ENCODE measurements around the gene POLR2A.

The POLR2A gene
- 93.5 to 127 reads per million in 2 experiments for total RNA-seq

DNA sequence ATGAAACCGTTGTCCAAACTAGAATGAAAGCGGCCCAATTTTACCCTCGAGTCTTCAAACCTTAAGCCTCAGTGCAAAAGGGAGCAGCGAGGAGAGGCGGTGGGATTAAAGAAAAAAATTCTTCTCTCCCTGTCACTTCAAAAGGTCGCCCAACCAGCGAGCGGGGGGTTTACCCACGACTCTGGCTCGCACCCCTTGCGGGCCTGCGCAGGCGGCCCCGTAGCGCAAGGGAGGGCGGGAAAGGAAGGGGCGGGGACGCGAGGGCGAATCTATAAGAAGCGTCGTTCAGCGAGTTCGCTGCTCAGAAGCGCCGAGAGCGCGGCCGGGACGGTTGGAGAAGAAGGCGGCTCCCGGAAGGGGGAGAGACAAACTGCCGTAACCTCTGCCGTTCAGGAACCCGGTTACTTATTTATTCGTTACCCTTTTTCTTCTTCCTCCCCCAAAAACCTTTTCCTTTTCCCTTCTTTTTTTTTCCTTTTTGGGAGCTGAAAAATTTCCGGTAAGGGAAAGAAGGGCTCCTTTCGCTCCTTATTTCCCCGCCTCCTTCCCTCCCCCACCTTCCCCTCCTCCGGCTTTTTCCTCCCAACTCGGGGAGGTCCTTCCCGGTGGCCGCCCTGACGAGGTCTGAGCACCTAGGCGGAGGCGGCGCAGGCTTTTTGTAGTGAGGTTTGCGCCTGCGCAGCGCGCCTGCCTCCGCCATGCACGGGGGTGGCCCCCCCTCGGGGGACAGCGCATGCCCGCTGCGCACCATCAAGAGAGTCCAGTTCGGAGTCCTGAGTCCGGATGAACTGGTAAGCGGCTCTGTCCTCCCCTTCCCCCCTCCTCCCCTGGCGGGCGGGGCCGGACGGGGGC, at the start of gene POLR2A:
Gene POLR2A (plus strand): TSS at position 300 of the 852 bp plus-strand sequence.
- DNase-seq (ENCODE audit: low read depth), result peak; percentile 97

- peak; percentile 34 for DNase-seq (ENCODE audit: low read depth)
Measured at GRCh38 chr17:7435676-7436555, 48.2 kb upstream of the POLR2A start.

- peak; percentile 69 for DNase-seq (ENCODE audit: low read depth)
Measured at GRCh38 chr17:7436556-7437368, 47.4 kb upstream of the POLR2A start.

GRCh38 chr17:7437369-7437863, 46.8 kb upstream of the POLR2A start:
- no peak for DNase-seq (ENCODE audit: low read depth)

GRCh38 chr17:7437950-7438614, 46.1 kb upstream of the POLR2A start:
- DNase-seq (ENCODE audit: low read depth), result peak; percentile 43

- DNase-seq (ENCODE audit: low read depth), result no peak
Measured at GRCh38 chr17:7438656-7439460, 45.3 kb upstream of the POLR2A start.

GRCh38 chr17:7439462-7440112, 44.6 kb upstream of the POLR2A start, which contains the start of gene FGF11:
Gene FGF11 (plus strand): TSS chr17:7439512. CDS start chr17:7439621, 109 bp downstream.
- no peak for DNase-seq (ENCODE audit: low read depth)

GRCh38 chr17:7440113-7440833, 43.9 kb upstream of the POLR2A start:
- peak; percentile 17 for DNase-seq (ENCODE audit: low read depth)

DNA sequence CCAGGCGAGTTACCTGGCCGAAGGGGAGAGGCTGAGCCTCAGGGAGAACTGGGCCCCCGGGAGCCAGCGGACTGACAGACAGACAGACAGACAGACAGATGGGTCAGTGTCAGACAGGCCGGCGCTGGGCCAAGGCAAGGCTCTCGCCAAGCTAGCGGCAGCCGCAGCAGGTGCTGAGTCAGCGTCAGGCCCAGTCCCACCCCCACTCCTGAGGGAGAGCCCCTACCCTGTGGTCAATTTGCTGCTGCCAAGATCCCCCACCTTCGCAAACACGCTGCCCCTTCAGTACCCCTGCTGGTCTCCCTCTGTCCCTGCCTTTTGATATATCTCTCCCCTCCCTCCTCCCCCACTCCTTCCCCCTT, 43.4 kb upstream of the POLR2A start:
- no peak for DNase-seq (ENCODE audit: low read depth)

DNA sequence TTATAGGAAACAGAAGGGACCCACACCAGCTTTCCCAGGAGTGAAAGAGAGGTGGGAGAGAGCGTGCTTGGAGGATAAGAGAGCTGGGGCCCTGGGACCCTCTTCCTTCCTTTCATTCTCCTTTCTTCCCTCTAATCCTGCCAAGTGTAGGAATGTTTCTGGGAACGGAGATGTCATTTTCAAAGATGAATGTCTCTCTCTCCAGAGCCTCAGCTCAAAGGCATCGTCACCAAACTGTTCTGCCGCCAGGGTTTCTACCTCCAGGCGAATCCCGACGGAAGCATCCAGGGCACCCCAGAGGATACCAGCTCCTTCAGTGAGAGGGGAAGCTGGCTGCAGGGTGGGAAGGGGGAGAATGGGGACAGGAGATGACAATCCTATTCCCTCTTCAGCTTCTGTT, 42.9 kb upstream of the POLR2A start:
- no peak for DNase-seq (ENCODE audit: low read depth)

DNA sequence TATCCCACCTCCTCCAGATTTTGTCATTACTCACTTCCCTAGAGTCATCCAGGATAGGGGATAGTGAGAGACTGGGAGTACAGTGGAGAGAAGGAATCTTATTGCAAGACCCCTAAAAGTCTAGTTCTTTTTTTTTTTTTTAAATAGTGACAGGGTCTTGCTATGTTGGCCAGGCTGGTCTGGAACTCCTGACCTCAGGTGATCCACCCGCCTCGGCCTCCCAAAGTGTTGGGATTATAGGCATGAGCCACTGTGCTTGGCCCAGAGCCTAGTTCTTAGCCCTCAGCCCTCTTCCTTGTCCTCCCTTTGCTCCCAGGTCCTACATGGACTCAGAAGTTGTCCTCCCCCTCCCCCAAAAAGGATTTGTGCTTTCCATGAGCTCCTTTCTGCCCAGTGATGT, 42.0 kb upstream of the POLR2A start:
- no peak for DNase-seq (ENCODE audit: low read depth)

- DNase-seq (ENCODE audit: low read depth), result no peak
Measured at GRCh38 chr17:7443499-7444485, 40.4 kb upstream of the POLR2A start.

DNA sequence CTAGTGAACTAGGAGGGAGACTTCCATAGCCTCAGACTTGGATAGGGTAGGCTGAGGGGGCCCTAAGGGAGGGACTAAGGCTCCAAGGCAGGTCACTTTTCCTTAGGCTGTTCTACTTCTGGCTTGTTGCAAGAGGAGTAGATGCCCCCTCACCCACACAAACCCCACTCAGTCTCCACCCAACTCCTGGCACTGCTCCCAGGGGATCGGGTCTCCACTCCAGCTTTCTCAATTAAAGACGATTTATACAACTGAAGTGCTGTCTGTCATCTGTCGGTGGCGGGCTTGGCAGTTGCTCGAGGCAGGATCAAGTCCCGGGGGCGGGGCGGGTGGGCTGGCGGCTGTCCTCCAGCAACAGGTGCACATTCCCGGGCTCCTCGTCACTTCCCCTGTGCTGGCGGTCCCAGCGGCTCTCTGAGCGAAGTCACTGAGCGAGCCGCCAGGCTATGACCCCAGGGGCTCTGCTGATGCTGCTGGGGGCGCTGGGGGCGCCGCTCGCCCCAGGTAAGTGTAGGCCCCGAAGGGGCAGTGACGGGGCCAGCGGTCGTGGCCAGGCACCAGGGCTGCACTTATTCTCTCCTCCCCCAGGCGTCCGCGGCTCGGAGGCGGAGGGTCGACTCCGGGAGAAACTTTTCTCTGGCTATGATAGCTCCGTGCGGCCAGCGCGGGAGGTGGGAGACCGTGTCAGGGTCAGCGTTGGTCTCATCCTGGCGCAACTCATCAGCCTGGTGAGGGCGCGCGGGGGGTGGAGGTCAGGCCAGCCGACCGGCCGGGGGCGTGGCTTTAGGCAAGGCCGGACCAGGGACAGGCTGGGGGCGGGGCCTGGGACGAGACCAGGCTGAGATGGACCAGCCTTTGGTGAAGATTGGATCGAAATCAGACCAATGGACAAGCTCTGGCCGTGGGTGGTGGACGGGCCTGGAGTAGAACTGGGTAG, 39.2 kb upstream of the POLR2A start, which contains the start of gene CHRNB1:
Gene CHRNB1 (plus strand): TSS at position 380 of the 937 bp plus-strand sequence. CDS start 67 bp downstream, at position 447.
- no peak for DNase-seq (ENCODE audit: low read depth)

DNA sequence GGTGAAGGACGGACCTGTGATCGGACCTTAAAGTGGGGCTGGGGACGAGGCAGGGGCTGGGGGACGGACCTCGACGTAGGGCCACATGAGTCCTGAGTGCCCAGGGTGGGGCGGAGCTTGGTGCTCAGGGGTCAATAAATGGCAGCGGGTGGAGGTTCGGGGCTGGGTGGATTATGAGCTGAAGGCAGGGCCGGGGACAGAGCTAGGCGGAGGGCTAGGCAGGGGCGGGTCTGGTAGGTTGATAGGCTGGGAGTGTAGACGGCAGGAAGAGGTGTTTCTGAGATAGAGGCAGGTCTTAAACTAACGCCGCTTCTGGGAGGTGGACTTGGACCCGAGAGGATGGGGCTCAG, 38.6 kb upstream of the POLR2A start:
- no peak for DNase-seq (ENCODE audit: low read depth)

DNA sequence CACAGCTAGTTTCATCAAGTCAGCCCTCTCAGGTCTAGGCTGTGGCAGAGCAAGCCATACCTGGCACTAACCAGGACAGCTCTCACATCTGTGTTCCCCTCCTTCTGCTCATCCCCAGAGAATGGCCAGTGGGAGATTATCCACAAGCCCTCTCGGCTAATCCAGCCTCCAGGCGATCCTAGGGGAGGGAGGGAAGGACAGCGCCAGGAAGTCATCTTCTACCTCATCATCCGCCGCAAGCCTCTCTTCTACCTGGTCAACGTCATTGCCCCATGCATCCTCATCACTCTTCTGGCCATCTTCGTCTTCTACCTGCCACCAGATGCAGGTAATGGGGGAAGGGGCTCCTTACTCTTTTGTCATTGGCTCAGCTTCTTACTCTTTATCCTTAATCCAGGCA, 35.7 kb upstream of the POLR2A start:
- DNase-seq (ENCODE audit: low read depth), result no peak

- DNase-seq (ENCODE audit: low read depth), result no peak
Measured at GRCh38 chr17:7459961-7460545, 24.1 kb upstream of the POLR2A start.
